K562 (cell line): Measurements from ENCODE around the gene KCND3. TPM values are rescaled to one million over a fixed set of nuclear protein-coding genes. Genes with fewer than 3 reads are reported as not detected.

ENCODE experiments used
- EGR1 ChIP-seq: fragments of 450-650 bp; conservative IDR thresholded peaks from 2 replicates; pipeline ENCODE4 v1.6.1; 2017; ENCODE audit warnings: mild to moderate bottlenecking
- EP400 ChIP-seq: fragments of 450-650 bp; IDR thresholded peaks from 2 replicates; pipeline ENCODE4 v1.6.1; 2017; ENCODE audit warnings: antibody characterized with exemption, mild to moderate bottlenecking, moderate library complexity
- FOXA1 ChIP-seq: fragments of 450-650 bp; IDR thresholded peaks from 2 replicates; pipeline ENCODE4 v1.6.1; 2016; ENCODE audit warnings: mild to moderate bottlenecking, borderline replicate concordance
- FOXJ2 ChIP-seq: fragments of 200-800 bp; sonication (Bioruptor generic); IDR thresholded peaks from 2 replicates; pipeline ENCODE4 v1.6.1; 2016; ENCODE audit warnings: missing genetic modification characterization, missing compliant biosample characterization
- GABPB1 ChIP-seq: sonication (generic); formaldehyde crosslinking; IDR thresholded peaks from 2 replicates; pipeline ENCODE4 v1.8.0; 2022; ENCODE audit warnings: mild to moderate bottlenecking, missing genetic modification reagents
- HCFC1 ChIP-seq: IDR thresholded peaks from 2 replicates; pipeline ENCODE4 v1.6.1; 2012; ENCODE audit warnings: low read depth, low read length, improper control_type of control experiment
- KDM5B ChIP-seq: fragments of 200-600 bp; sonication (generic); IDR thresholded peaks from 2 replicates; pipeline ENCODE4 v1.6.1; 2012; ENCODE audit warnings: low read depth, mild to moderate bottlenecking, moderate library complexity, low read length, control low read depth, inconsistent platforms; ENCODE audit not compliant: insufficient replicate concordance
- MED1 ChIP-seq: sonication (generic); formaldehyde crosslinking; IDR thresholded peaks from 2 replicates; pipeline ENCODE4 v1.8.1; 2023; ENCODE audit warnings: missing genetic modification reagents, borderline replicate concordance
- MEF2D ChIP-seq: conservative IDR thresholded peaks from 2 replicates; pipeline ENCODE4 v1.6.1; 2016; ENCODE audit warnings: low read depth, missing genetic modification characterization, missing compliant biosample characterization
- NCOA4 ChIP-seq: fragments of 450-650 bp; IDR thresholded peaks from 2 replicates; pipeline ENCODE4 v1.6.1; 2018; ENCODE audit warnings: mild to moderate bottlenecking; ENCODE audit not compliant: partially characterized antibody
- NONO ChIP-seq, 2 experiments: fragments of 200-400 bp in 1 of 2; fragments of 450-650 bp in 1 of 2; formaldehyde crosslinking in 1 of 2; IDR thresholded peaks; 2 replicates each; pipeline ENCODE4 v1.6.1; 2017; ENCODE audit warnings: low read depth in 2 of 2, mild to moderate bottlenecking in 2 of 2, moderate library complexity in 2 of 2, low read length in 1 of 2
- PHB ChIP-seq: fragments of 250-450 bp; sonication (Bioruptor Pico); IDR thresholded peaks from 2 replicates; pipeline ENCODE4 v1.5.0; 2021
- POLR2AphosphoS2 ChIP-seq: IDR thresholded peaks from 2 replicates; pipeline ENCODE4 v1.6.1; 2012; ENCODE audit warnings: low read length, improper control_type of control experiment
- POLR3A ChIP-seq: IDR thresholded peaks from 2 replicates; pipeline ENCODE4 v1.6.1; 2011; ENCODE audit warnings: borderline replicate concordance, mild to moderate bottlenecking, moderate library complexity; ENCODE audit not compliant: insufficient read length, insufficient read depth; ENCODE audit errors: extremely low read depth
- SIN3B ChIP-seq: fragments of 450-650 bp; IDR thresholded peaks from 2 replicates; pipeline ENCODE4 v1.6.1; 2017; ENCODE audit warnings: low read depth, mild to moderate bottlenecking, moderate library complexity
- SRSF9 ChIP-seq: fragments of 200-400 bp; formaldehyde crosslinking; IDR thresholded peaks from 2 replicates; pipeline ENCODE4 v1.6.1; 2017; ENCODE audit warnings: low read depth, low read length, borderline replicate concordance
- TBP ChIP-seq: optimal IDR thresholded peaks from 2 replicates; pipeline ENCODE3; 2011; ENCODE audit warnings: low read depth, low read length, improper control_type of control experiment
- XRCC4 ChIP-seq: IDR thresholded peaks from one replicate; pipeline ENCODE4 v1.6.1; 2011; ENCODE audit not compliant: insufficient read depth, insufficient read length; ENCODE audit errors: extremely low read depth
- XRCC5 ChIP-seq: fragments of 200-400 bp; formaldehyde crosslinking; IDR thresholded peaks from 2 replicates; pipeline ENCODE4 v1.6.1; 2017; ENCODE audit warnings: low read depth, mild to moderate bottlenecking, low read length
- ZNF217 ChIP-seq: sonication (generic); formaldehyde crosslinking; IDR thresholded peaks from 2 replicates; pipeline ENCODE4 v1.8.0; 2022; ENCODE audit warnings: mild to moderate bottlenecking, missing genetic modification reagents
- ZNF57 ChIP-seq: fragments of 450-650 bp; formaldehyde crosslinking; IDR thresholded peaks from 2 replicates; pipeline ENCODE4 v1.4.0; 2020; ENCODE audit warnings: mild to moderate bottlenecking, moderate library complexity
- polyA plus RNA-seq, 8 experiments: library from polyadenylated mRNA; depleted of rRNA in 4 of 8; stranded (reverse) in 5 of 8; unstranded in 3 of 8; fragments of >200 nt; fragmentation: Nextera tagmentation in 2 of 8; fragmentation: Illumina TruSeq in 1 of 8; extraction: Ambion mirVana in 2 of 8; extraction: Trizol in 1 of 8; gene quantifications; 2 replicates each; pipeline versions ENCODE4 v1.2.1 to v1.2.3, GENCODE V29; 2011 to 2014; ENCODE audit warnings: inconsistent platforms in 1 of 8, missing spikeins in 1 of 8
- total RNA-seq, 7 experiments: library from RNA; depleted of rRNA in 6 of 7; stranded (reverse); fragments of >200 nt in 6 of 7; fragmentation: Illumina TruSeq in 2 of 7; extraction: Trizol in 2 of 7; gene quantifications; 2 replicates each; pipeline versions ENCODE4 v1.2.1 to v1.2.3, GENCODE V29; 2011 to 2021; ENCODE audit warnings: low replicate concordance in 1 of 7
- TF ChIP-seq, protein P1 (sequence below), 2 experiments: fragments of 450-650 bp in 1 of 2; IDR thresholded peaks; 2 replicates each; pipeline ENCODE4 v1.6.1; 2011 to 2017; ENCODE audit warnings: low read depth in 2 of 2, antibody characterized with exemption in 1 of 2, borderline replicate concordance in 1 of 2, low read length in 1 of 2, mild to moderate bottlenecking in 1 of 2, mixed read lengths in 1 of 2; ENCODE audit not compliant: control insufficient read depth in 1 of 2
- TF ChIP-seq, protein P2 (sequence below): sonication (generic); formaldehyde crosslinking; IDR thresholded peaks from 2 replicates; pipeline ENCODE4 v1.8.1; 2023; ENCODE audit warnings: mild to moderate bottlenecking, missing genetic modification reagents
- TF ChIP-seq, protein P3 (sequence below), 2 experiments: fragments of 450-650 bp; conservative IDR thresholded peaks; 2 replicates each; pipeline ENCODE4 v1.6.1; 2017; ENCODE audit warnings: mild to moderate bottlenecking in 2 of 2, moderate library complexity in 2 of 2

Gene KCND3
- total and polyA plus RNA-seq, 9 of the 15 experiments (the other 6 are each of a cell fraction or from before 2014, with no cell fraction given), result not detected

DNA sequence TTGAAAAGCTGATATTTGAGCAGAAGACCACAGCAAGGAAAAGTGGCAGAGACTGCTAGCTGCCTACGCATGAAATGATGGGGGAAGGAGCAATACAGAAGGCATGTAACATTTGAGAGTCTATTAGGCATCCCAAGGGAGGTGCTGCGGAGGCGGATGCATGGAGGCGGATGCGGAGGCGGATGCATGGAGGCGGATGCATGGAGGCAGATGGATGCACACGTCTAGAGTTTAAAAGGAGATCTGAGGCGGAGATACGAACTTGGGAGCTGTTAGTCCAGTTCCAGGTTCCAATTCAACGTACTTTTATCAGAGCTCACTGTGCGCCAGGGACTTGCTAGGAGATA, 234.5 kb downstream of the KCND3 start (continued):
- TF ChIP-seq NCOA4, result no peak
- no peak for TF ChIP-seq HCFC1
- no peak for TF ChIP-seq ZNF217 (CRISPR knock-in tag)
- TF ChIP-seq XRCC5, result no peak
- TF ChIP-seq, protein P1, sequence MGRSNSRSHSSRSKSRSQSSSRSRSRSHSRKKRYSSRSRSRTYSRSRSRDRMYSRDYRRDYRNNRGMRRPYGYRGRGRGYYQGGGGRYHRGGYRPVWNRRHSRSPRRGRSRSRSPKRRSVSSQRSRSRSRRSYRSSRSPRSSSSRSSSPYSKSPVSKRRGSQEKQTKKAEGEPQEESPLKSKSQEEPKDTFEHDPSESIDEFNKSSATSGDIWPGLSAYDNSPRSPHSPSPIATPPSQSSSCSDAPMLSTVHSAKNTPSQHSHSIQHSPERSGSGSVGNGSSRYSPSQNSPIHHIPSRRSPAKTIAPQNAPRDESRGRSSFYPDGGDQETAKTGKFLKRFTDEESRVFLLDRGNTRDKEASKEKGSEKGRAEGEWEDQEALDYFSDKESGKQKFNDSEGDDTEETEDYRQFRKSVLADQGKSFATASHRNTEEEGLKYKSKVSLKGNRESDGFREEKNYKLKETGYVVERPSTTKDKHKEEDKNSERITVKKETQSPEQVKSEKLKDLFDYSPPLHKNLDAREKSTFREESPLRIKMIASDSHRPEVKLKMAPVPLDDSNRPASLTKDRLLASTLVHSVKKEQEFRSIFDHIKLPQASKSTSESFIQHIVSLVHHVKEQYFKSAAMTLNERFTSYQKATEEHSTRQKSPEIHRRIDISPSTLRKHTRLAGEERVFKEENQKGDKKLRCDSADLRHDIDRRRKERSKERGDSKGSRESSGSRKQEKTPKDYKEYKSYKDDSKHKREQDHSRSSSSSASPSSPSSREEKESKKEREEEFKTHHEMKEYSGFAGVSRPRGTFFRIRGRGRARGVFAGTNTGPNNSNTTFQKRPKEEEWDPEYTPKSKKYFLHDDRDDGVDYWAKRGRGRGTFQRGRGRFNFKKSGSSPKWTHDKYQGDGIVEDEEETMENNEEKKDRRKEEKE (IDR thresholded peaks at IDR 0.05; ENCODE audit: borderline replicate concordance in 1 of 2, control insufficient read depth in 1 of 2, low read depth in 2 of 2, low read length in 1 of 2), result no peak
- TF ChIP-seq EGR1, result peak; percentile 100
- no peak for TF ChIP-seq MED1 (CRISPR knock-in tag)
- TF ChIP-seq XRCC4, result no peak
- TF ChIP-seq PHB (CRISPR knock-in tag), result no peak
- no peak for TF ChIP-seq POLR2AphosphoS2
- TF ChIP-seq GABPB1 (CRISPR knock-in tag), result no peak
- TF ChIP-seq KDM5B, result no peak
- TF ChIP-seq FOXA1, result no peak
- TF ChIP-seq SIN3B, result no peak
- no peak for TF ChIP-seq NONO (IDR thresholded peaks at IDR 0.05; ENCODE audit: low read depth in 2 of 2, low read length in 1 of 2)
- TF ChIP-seq TBP, result no peak
- TF ChIP-seq ZNF57 (CRISPR knock-in tag), result no peak; the same call in 1 of the 2 replicates
- TF ChIP-seq, protein P2, sequence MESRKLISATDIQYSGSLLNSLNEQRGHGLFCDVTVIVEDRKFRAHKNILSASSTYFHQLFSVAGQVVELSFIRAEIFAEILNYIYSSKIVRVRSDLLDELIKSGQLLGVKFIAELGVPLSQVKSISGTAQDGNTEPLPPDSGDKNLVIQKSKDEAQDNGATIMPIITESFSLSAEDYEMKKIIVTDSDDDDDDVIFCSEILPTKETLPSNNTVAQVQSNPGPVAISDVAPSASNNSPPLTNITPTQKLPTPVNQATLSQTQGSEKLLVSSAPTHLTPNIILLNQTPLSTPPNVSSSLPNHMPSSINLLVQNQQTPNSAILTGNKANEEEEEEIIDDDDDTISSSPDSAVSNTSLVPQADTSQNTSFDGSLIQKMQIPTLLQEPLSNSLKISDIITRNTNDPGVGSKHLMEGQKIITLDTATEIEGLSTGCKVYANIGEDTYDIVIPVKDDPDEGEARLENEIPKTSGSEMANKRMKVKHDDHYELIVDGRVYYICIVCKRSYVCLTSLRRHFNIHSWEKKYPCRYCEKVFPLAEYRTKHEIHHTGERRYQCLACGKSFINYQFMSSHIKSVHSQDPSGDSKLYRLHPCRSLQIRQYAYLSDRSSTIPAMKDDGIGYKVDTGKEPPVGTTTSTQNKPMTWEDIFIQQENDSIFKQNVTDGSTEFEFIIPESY (CRISPR knock-in tag), result no peak
- TF ChIP-seq EP400, result no peak
- no peak for TF ChIP-seq SRSF9
- TF ChIP-seq POLR3A, result no peak
- TF ChIP-seq, protein P3, sequence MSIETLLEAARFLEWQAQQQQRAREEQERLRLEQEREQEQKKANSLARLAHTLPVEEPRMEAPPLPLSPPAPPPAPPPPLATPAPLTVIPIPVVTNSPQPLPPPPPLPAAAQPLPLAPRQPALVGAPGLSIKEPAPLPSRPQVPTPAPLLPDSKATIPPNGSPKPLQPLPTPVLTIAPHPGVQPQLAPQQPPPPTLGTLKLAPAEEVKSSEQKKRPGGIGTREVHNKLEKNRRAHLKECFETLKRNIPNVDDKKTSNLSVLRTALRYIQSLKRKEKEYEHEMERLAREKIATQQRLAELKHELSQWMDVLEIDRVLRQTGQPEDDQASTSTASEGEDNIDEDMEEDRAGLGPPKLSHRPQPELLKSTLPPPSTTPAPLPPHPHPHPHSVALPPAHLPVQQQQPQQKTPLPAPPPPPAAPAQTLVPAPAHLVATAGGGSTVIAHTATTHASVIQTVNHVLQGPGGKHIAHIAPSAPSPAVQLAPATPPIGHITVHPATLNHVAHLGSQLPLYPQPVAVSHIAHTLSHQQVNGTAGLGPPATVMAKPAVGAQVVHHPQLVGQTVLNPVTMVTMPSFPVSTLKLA (conservative IDR thresholded peaks at IDR 0.05), result no peak
- no peak for TF ChIP-seq FOXJ2 (tag)
- TF ChIP-seq MEF2D (tag), result no peak
